H9 (cell line): ENCODE measurements around the gene IL1RAP. TPM values are rescaled to one million over a fixed set of nuclear protein-coding genes. Genes with fewer than 3 reads are reported as not detected.

Experiments used
- DNase-seq: peaks from one replicate; pipeline ENCODE4 v3.0.0-alpha.2; 2017
- H2AFZ ChIP-seq: one replicate; pipeline ENCODE4 v1.6.1; 2013; ENCODE audit warnings: mild to moderate bottlenecking, low read length, control low read depth, moderate library complexity
- H2AK5ac ChIP-seq: 2 replicates; pipeline ENCODE4 v1.6.1; 2013; ENCODE audit warnings: low read length, control low read depth, mixed read lengths; ENCODE audit not compliant: insufficient read length
- H2BK120ac ChIP-seq: one replicate; pipeline ENCODE4 v1.6.1; 2013; ENCODE audit warnings: low read depth, mild to moderate bottlenecking, low read length, control low read depth, inconsistent platforms; ENCODE audit not compliant: poor library complexity, severe bottlenecking
- H2BK12ac ChIP-seq: 2 replicates; pipeline ENCODE4 v1.6.1; 2013; ENCODE audit warnings: low read length, control low read depth, mixed read lengths, low read depth; ENCODE audit not compliant: insufficient read length
- H2BK15ac ChIP-seq: 2 replicates; pipeline ENCODE4 v1.6.1; 2013; ENCODE audit warnings: low read depth, low read length, control low read depth
- H2BK20ac ChIP-seq: one replicate; pipeline ENCODE4 v1.6.1; 2013; ENCODE audit warnings: low read depth, mild to moderate bottlenecking, low read length, control low read depth, inconsistent platforms; ENCODE audit not compliant: poor library complexity, severe bottlenecking
- H2BK5ac ChIP-seq: 2 replicates; pipeline ENCODE4 v1.6.1; 2013; ENCODE audit warnings: low read length, control low read depth, mixed read lengths; ENCODE audit not compliant: insufficient read length
- H3K14ac ChIP-seq: 2 replicates; pipeline ENCODE4 v1.6.1; 2013; ENCODE audit warnings: low read length, control low read depth; ENCODE audit not compliant: insufficient read depth
- H3K18ac ChIP-seq: 2 replicates; pipeline ENCODE4 v1.6.1; 2013; ENCODE audit warnings: low read depth, mild to moderate bottlenecking, mixed read lengths, low read length, control low read depth; ENCODE audit not compliant: insufficient read length
- H3K23ac ChIP-seq: 2 replicates; pipeline ENCODE4 v1.6.1; 2013; ENCODE audit warnings: low read length, control low read depth, mixed read lengths, low read depth; ENCODE audit not compliant: insufficient read length
- H3K23me2 ChIP-seq: 2 replicates; pipeline ENCODE4 v1.6.1; 2013; ENCODE audit warnings: low read depth, mild to moderate bottlenecking, mixed read lengths, low read length, control low read depth; ENCODE audit not compliant: insufficient read length, poor library complexity, severe bottlenecking
- H3K27ac ChIP-seq: 2 replicates; pipeline ENCODE4 v1.5.1; 2013; ENCODE audit warnings: low read length, control low read depth, mixed read lengths, low read depth; ENCODE audit not compliant: insufficient read length
- H3K27me3 ChIP-seq: 2 replicates; pipeline ENCODE4 v1.6.1; 2013; ENCODE audit warnings: low read length, control low read depth, inconsistent platforms; ENCODE audit not compliant: insufficient read depth
- H3K4ac ChIP-seq: 2 replicates; pipeline ENCODE4 v1.6.1; 2013; ENCODE audit warnings: low read depth, mild to moderate bottlenecking, control low read depth, inconsistent platforms, low read length, moderate library complexity
- H3K4me1 ChIP-seq: 2 replicates; pipeline ENCODE4 v1.6.1; 2013; ENCODE audit warnings: low read length, control low read depth, inconsistent platforms; ENCODE audit not compliant: insufficient read depth
- H3K4me2 ChIP-seq: 2 replicates; pipeline ENCODE4 v1.6.1; 2013; ENCODE audit warnings: low read length, control low read depth, mixed read lengths; ENCODE audit not compliant: insufficient read length, insufficient read depth
- H3K56ac ChIP-seq: 2 replicates; pipeline ENCODE4 v1.6.1; 2013; ENCODE audit warnings: low read depth, mild to moderate bottlenecking, mixed read lengths, low read length, control low read depth; ENCODE audit not compliant: insufficient read length
- H3K79me1 ChIP-seq: 2 replicates; pipeline ENCODE4 v1.6.1; 2013; ENCODE audit warnings: low read depth, mild to moderate bottlenecking, moderate library complexity, low read length, control low read depth, inconsistent platforms; ENCODE audit not compliant: insufficient read depth, poor library complexity, severe bottlenecking
- H3K79me2 ChIP-seq: 2 replicates; pipeline ENCODE4 v1.6.1; 2013; ENCODE audit warnings: low read length, control low read depth, inconsistent platforms; ENCODE audit not compliant: insufficient read depth
- H3K9ac ChIP-seq: 2 replicates; pipeline ENCODE4 v1.6.1; 2013; ENCODE audit warnings: low read length, control low read depth, mixed read lengths; ENCODE audit not compliant: insufficient read length; ENCODE audit errors: extremely low read depth
- H3K9me3 ChIP-seq: one replicate; pipeline ENCODE4 v1.6.1; 2013; ENCODE audit warnings: low read depth, low read length, inconsistent platforms; ENCODE audit not compliant: control insufficient read depth
- H3T11ph ChIP-seq: one replicate; pipeline ENCODE4 v1.6.1; 2013; ENCODE audit warnings: mild to moderate bottlenecking, low read length, control low read depth, inconsistent platforms
- H4K20me1 ChIP-seq: one replicate; pipeline ENCODE4 v1.6.1; 2013; ENCODE audit not compliant: control insufficient read depth, insufficient read length, insufficient read depth
- H4K5ac ChIP-seq: 2 replicates; pipeline ENCODE4 v1.6.1; 2013; ENCODE audit warnings: low read depth, mild to moderate bottlenecking, mixed read lengths, low read length, control low read depth; ENCODE audit not compliant: insufficient read length
- H4K8ac ChIP-seq: replicated peaks from 2 replicates; pipeline ENCODE4 v1.6.1; 2013; ENCODE audit warnings: low read length, control low read depth, mixed read lengths, low read depth; ENCODE audit not compliant: insufficient read length
- H4K91ac ChIP-seq: 2 replicates; pipeline ENCODE4 v1.6.1; 2013; ENCODE audit warnings: low read depth, mild to moderate bottlenecking, moderate library complexity, mixed read lengths, low read length, control low read depth; ENCODE audit not compliant: insufficient read length
- H3K27ac Mint-ChIP-seq, 3 experiments: 2 replicates in 2 of 3; 3 replicates in 1 of 3; pipeline ENCODE4 v1.8.0; 2020 to 2021; ENCODE audit warnings: mixed read lengths in 3 of 3, mild to moderate bottlenecking in 1 of 3, moderate library complexity in 1 of 3
- H3K27me3 Mint-ChIP-seq: 2 replicates; pipeline ENCODE4 v1.8.0; 2021; ENCODE audit warnings: low read depth, mild to moderate bottlenecking, moderate library complexity, mixed read lengths
- H3K36me3 Mint-ChIP-seq, 3 experiments: 2 replicates in 2 of 3; 3 replicates in 1 of 3; pipeline ENCODE4 v1.8.0; 2020 to 2021; ENCODE audit warnings: low read depth in 3 of 3, mixed read lengths in 3 of 3; ENCODE audit not compliant: insufficient read depth in 1 of 3
- H3K4me1 Mint-ChIP-seq, 2 experiments: 2 replicates each; pipeline ENCODE4 v1.8.0; 2020; ENCODE audit warnings: mixed read lengths in 2 of 2
- H3K4me3 Mint-ChIP-seq, 2 experiments: 2 replicates in 1 of 2; 3 replicates in 1 of 2; pipeline ENCODE4 v1.8.0; 2020 to 2021; ENCODE audit warnings: mild to moderate bottlenecking in 2 of 2, mixed read lengths in 2 of 2, moderate library complexity in 1 of 2
- H3K9me3 Mint-ChIP-seq, 2 experiments: 2 replicates in 1 of 2; 3 replicates in 1 of 2; pipeline ENCODE4 v1.8.0; 2020; ENCODE audit warnings: mild to moderate bottlenecking in 2 of 2, mixed read lengths in 2 of 2, moderate library complexity in 1 of 2
- CTCF ChIP-seq: fragments of 200-600 bp; sonication (generic); conservative IDR thresholded peaks from 3 replicates; pipeline ENCODE4 v1.8.0; 2021; ENCODE audit warnings: antibody characterized with exemption, mild to moderate bottlenecking
- WGBS: extraction: QIAGEN DNeasy Blood & Tissue Kit; methylation state at CpG from one replicate; pipeline ENCODE4 v1.1.7; 2013; ENCODE audit warnings: missing lambda C conversion rate, low lambda C conversion rate, mixed read lengths; ENCODE audit not compliant: insufficient read length; ENCODE audit errors: extremely low coverage; 5-methylcytosine and 5-hydroxymethylcytosine counted together
- total RNA-seq: library from RNA; stranded (reverse); gene quantifications from 2 replicates; pipeline ENCODE4 v1.2.1, GENCODE V29; 2021

Gene IL1RAP
- total RNA-seq, 1 experiment from 2014 or later, result 4.6 TPM

GRCh38 chr3:190701096-190701532 is 187.2 kb downstream of the IL1RAP start:
- Histone ChIP-seq H3K9me3 (no peaks in the 10 kb centered on the region), H3K27me3 (no peaks in the 10 kb centered on the region), H4K20me1 (no peaks in the 10 kb centered on the region), H3K23me2 (no peaks in the 10 kb centered on the region), H2BK12ac (no peak overlapping the region), H2BK120ac (no peak overlapping the region), H3K27ac (no peak overlapping the region), H2BK15ac (no peak overlapping the region), H3K56ac (no peak overlapping the region), H3K9ac (no peak overlapping the region), H3K23ac (no peak overlapping the region), H3K18ac (no peak overlapping the region), H4K5ac (no peak overlapping the region), H4K91ac (no peak overlapping the region), H3K4me2 (no peak overlapping the region), H3K79me2 (no peaks in the 10 kb centered on the region), H3K14ac (no peak overlapping the region), H3T11ph (no peak overlapping the region), H3K4me1 (no peaks in the 10 kb centered on the region; the same call in 1 of the 2 replicates), H4K8ac (no peak overlapping the region), H2AK5ac (no peak overlapping the region), H2BK5ac (no peak overlapping the region), H3K4ac (no peak overlapping the region), H3K79me1 (no peaks in the 10 kb centered on the region), H2BK20ac (no peak overlapping the region), H2AFZ (no peak overlapping the region)
- Mint-ChIP-seq H3K4me1 (peaks cover 6 to 8% of the 10 kb centered on the region in 2 experiments; a peak in 3 of 4 replicates), H3K27me3 (no peaks in the 10 kb centered on the region), H3K4me3 (no peak overlapping the region), H3K9me3 (no peaks in the 10 kb centered on the region), H3K27ac (no peak overlapping the region), H3K36me3 (no peaks in the 10 kb centered on the region)
- TF ChIP-seq CTCF, result peak; percentile 71
- no CpG with 5 or more reads among the region's 4 CpGs for WGBS
- peak; percentile 37 for DNase-seq
